ENCODE data around the gene SNRNP35.
"Not testable (repeated sequence)": the region's sequence is repeated elsewhere in the genome, so short reads cannot be mapped to it uniquely, and the experiment has no call there.

SNRNP35 gene

DNA sequence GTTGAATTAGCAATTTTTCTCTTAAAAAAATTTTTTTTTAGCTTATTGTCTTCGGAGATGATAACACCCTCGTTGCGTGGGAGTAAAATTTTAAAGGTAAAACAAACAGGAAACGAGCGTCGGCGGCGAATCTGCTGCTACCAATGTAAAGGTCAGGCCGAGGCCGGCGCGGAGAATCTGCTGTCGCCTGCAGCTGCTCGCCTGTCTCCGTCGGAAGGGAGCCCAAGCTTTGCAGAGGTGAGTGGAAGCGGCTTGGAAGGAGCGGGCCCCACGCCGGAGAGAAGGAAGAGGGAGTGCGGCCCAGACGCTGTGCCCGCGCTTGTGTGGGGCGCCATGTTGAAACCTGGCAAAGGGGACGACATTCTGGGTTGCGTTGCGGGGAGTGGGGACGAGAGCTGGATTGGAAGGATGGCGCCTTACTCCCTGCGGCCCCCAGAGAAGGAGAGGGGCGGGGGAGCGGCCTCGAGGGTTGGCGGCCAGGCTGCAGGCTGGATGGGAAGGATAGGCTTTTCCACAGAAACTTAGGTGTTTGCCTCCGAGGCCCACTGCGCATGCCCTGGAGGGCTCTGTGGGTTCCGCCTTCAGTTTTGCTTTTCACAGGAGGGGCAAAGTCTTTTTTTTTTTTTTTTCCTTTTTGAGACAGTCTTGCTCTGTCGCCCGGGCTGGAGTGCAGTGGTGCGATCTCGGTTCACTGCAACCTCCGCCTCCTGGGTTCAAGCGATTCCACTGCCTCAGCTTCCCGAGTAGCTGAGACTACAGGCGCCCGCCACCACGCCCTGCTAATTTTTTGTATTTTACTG is at the start of gene SNRNP35:
Gene SNRNP35 (plus strand): TSS at position 160 of the 800 bp plus-strand sequence. CDS start 7,402 bp downstream, outside the sequence.
- peak; percentile 83 for DNase-seq (ENCODE audit: low spot score)

DNA sequence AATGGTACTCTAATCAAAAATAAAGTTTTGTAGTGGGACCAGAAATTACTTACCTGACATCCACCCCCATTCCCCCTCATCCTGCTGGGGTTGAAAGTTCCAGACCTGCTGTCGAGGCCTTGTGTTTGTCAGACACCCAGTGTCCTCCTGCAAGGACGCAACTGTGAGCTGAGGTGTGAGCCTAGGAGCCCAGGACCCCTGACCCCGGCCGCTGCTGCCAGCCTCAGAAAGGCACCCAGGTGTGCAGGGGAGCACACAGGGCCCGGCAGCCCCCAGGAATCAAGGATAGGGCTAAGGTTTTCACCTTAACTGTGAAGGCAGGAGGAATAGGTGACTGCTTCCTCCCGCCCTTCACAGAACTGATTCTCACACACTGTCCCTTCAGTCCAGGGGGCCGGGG is 49.3 kb upstream of the SNRNP35 start:
- not testable (repeated sequence) for DNase-seq (ENCODE audit: low spot score)

DNA sequence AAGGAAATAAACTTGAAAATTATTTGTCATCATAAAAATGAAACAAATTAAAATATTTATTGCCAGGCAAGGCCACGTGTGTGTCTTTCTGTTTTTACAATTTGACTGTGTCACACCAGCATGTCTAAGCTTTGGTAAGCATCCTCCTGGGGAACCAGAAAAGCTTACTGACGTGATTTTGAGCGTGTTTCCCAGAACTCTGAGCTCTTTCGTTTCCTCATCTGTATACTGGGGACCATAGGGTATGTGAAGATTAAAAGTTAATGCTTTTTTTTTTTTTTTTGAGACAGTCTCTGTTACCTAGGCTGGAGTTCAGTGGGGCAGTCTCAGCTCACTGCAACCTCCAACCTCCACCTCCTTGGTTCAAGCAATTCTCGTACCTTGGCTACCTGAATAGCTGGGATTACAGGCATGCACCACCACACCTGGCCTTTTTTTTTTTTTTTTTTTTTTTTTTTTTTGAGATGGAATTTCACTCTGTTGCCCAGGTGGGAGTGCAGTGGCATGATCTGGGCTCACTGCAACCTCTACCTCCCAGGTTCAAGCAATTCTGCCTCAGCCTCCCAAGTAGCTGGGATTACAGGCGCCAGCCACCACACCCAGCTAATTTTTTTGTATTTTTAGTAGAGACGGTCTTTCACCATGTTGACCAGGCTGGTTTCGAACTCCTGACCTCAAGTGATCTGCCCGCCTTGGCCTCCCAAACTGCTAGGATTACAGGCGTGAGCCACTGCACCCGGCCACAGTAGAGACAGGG is 48.5 kb upstream of the SNRNP35 start:
- DNase-seq (ENCODE audit: low spot score): not testable (repeated sequence)

GRCh38 chr12:123410041-123410412 is 47.9 kb upstream of the SNRNP35 start:
- no peak for DNase-seq (ENCODE audit: low spot score)

GRCh38 chr12:123421314-123421713 is 36.6 kb upstream of the SNRNP35 start:
- no peak for DNase-seq (ENCODE audit: low spot score)

- DNase-seq (ENCODE audit: low spot score): no peak
These were observed 30.7 kb upstream of the SNRNP35 start for GRCh38 chr12:123427036-123427769.

- DNase-seq (ENCODE audit: low spot score): no peak
These were observed 29.3 kb upstream of the SNRNP35 start for GRCh38 chr12:123428591-123428990.

DNA sequence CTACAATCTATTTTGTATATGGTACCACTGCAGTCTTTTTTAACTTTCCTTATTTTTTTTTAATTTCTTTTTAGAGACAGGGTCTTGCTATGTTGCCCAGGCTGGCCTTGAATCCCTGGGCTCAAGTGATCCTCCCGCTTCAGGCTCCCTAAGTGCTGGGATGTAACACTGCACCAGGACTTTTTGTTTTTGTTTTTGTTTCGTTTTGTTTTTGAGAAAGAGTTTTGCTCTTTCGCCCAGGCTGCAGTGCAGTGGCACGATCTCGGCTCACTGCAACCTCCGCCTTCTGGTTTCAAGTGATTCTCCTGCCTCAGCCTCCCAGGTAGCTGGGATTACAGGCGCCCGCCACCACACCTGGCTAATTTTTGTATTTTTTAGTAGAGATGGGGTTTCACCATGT is 28.8 kb upstream of the SNRNP35 start:
- DNase-seq (ENCODE audit: low spot score): not testable (repeated sequence)

- not testable (repeated sequence) for DNase-seq (ENCODE audit: low spot score)
These were observed 25.8 kb upstream of the SNRNP35 start for GRCh38 chr12:123431951-123432817.

- no peak for DNase-seq (ENCODE audit: low spot score)
These were observed 24.3 kb upstream of the SNRNP35 start for GRCh38 chr12:123433615-123434014.

GRCh38 chr12:123435636-123436016 is 22.3 kb upstream of the SNRNP35 start:
- DNase-seq (ENCODE audit: low spot score): no peak

DNA sequence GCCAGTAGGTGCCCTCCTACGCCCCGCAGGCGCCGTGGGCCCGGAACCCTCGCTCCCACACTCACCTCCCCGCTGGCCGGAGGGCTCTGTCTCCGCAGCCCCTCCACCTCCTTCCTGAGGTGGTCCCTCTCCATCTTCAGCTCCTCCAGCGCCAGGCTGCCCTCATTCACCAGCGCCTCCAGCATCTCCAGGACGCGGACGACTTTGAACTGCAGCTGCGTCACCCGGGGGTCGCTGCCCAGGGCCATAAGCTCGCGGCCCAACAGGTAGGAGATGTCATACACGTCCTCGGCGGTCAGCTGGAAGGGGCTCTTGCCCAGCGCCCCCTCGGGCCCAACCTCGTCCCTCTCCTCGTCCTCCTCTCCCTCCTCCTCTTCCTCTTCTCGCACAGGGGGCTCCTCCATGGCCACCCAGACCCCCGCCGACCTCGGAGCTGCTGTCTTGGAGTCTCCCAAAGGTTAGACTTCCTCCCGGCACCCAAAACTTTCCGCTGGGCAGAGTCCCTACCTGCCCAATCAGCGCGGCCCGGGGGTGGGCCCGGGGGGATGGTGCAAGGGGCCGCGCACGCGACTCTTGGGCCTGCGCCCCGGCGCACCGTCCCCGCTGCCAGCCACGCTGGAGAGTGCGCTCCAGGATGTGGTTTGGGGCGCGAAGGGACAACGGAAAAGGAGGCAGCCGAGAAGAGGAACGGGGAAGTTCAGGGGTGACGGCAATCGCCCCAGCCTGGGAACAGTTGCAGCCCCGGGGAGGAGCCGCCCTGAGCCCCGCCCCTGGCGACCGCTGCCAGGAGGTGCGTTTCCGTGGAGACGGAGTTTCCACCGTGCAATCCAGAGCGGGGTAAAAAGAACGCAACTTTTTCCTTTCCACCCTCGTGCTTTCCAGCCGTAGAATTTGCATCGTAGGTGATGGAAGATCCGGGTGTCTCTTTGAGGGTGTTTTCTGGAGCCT is 21.6 kb upstream of the SNRNP35 start, which contains the start of gene RILPL2:
Gene RILPL2 (minus strand): TSS at position 668 of the 948 bp plus-strand sequence. CDS start 264 bp downstream, at position 404.
- DNase-seq (ENCODE audit: low spot score): peak; percentile 87

GRCh38 chr12:123441523-123442164 is 16.3 kb upstream of the SNRNP35 start:
- DNase-seq (ENCODE audit: low spot score): no peak

DNA sequence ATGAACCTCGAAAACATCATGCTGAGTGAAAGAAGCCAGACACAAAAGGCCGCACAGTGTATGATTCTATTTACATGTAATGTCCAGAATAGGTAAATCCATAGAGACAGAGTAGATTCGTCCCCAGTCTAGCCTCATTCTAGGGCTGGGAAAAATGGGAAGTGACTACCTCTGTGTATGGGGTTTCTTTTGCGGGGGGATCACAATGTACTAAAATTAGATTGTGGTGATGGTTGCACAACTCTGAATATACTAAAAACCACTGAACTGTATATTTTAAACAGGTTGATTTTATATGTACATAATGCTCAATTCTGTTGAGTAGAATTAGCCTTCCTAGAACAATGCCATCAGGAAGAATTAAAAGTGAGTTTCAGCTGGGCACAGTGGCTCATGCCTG is 15.2 kb upstream of the SNRNP35 start:
- DNase-seq (ENCODE audit: low spot score): no peak

- no peak for DNase-seq (ENCODE audit: low spot score)
These were observed 13.6 kb upstream of the SNRNP35 start for GRCh38 chr12:123444092-123445026.

GRCh38 chr12:123445388-123446332 is 12.3 kb upstream of the SNRNP35 start:
- DNase-seq (ENCODE audit: low spot score): no peak

DNA sequence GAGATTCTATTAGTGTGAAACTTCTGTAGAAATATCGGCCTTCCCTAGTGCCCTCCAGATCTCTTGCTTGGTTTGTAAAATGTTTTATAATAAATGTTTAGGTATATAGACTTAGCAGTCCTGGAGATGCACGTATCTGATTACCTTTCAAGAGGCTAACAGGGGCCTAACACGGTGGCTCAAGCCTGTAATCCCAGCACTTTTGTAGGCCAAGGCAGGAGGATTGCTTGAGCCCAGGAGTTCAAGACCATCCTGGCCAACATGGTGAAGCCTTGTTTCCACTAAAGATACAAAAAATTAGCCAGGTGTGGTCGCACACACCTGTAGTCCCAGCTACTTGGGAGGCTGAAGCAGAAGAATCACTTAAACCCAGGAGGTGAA is 11.6 kb upstream of the SNRNP35 start:
- no peak for DNase-seq (ENCODE audit: low spot score)

All from Ammon's horn (tissue), 1 donor.